HG03039 (cell line): Measurements from ENCODE around the gene ADAM22.

ENCODE experiments used
- ATAC-seq: cut with Tn5 transposase; IDR thresholded peaks from one replicate; pipeline ENCODE4 v1.9.1; 2021; ENCODE audit warnings: mild to moderate bottlenecking, moderate library complexity; ENCODE audit not compliant: unreplicated experiment

The ADAM22 gene

GRCh38 chr7:88208521-88208920 is 274.5 kb downstream of the ADAM22 start:
- no peak for ATAC-seq

- no peak for ATAC-seq
These were observed 278.9 kb downstream of the ADAM22 start for GRCh38 chr7:88212918-88213317.

- ATAC-seq = no peak
These were observed 280.4 kb downstream of the ADAM22 start for GRCh38 chr7:88214456-88214855.

- no peak for ATAC-seq
These were observed 281.2 kb downstream of the ADAM22 start for GRCh38 chr7:88215295-88215694.

GRCh38 chr7:88216276-88216675 is 282.2 kb downstream of the ADAM22 start:
- ATAC-seq = no peak

DNA sequence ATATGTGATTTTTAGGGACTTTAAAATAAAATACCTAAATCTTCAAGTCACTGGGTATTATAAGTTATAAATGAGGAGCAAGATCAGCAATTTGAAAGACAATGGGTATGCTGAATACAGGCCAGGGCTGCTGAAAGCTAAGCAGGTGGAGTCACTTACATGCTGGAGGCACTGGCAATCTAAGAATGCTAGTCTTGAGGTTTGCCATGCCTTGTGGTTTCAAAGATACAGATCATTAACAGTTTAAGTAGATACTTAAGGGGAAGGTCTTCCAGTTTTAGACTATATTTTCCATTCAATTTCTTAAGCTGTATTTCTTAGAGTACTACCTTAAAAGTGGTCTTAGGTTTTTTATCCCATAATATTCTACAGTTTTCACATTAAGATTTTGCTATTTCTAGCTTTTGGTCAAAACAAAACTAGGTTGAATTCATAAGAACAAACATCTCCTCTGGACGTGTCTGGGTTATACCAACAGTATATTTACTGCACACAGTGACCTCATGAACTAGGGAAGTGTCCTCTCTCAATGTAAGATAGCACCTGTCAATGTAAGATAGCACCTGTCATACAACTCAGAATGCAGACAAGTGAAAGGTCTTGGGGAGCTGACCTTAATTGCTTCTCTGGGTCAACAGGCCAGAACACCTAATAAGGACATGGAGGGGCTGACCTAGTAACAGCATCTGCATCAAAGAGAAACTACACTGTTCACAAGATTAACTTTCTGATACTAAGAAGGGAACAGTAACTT is 283.8 kb downstream of the ADAM22 start:
- ATAC-seq = peak; percentile 68

- ATAC-seq = no peak
These were observed 284.3 kb downstream of the ADAM22 start for GRCh38 chr7:88218429-88218745.

DNA sequence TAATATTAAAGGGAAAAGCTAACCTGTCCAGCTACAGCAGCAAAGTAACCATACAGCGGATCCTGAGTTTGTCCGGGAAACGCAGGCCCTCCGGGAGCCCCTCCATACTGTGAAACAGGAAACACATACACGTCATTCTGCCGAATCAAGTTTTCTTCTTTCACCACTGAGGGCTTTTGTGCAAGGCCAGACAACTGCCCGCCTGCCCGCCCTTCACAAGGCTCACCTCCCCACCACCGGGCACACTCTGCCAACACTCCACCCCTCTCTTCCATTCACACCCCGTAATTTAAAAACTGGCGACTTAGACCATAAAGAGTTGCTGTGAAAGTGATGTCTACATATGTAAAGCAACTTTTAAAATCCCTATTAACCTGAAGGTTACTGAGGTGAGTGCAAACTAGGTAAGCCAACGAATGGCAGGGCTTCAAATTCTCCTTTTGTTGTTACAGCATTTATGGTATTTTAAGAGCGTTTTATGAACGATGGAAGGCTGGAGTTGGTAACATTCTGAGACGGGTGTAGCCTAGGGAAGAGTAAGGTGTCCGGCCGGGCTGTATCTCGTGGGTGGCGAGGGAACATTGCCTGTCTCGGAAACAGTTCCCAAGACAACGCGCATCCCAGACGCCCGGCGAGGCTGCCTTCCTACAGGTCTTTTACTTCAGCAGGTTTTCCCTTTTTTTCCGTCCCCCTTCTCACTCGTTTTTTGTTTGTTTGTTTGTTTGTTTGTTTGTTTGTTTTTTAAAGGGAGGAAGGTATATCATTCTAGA is 285.0 kb downstream of the ADAM22 start:
- peak; percentile 15 for ATAC-seq

GRCh38 chr7:88219781-88220747 is 286.0 kb downstream of the ADAM22 start, which contains the start of gene SRI:
TSS of gene SRI (minus strand) at chr7:88220038. CDS start at chr7:88220026, 12 bp downstream.
- peak; percentile 76 for ATAC-seq

DNA sequence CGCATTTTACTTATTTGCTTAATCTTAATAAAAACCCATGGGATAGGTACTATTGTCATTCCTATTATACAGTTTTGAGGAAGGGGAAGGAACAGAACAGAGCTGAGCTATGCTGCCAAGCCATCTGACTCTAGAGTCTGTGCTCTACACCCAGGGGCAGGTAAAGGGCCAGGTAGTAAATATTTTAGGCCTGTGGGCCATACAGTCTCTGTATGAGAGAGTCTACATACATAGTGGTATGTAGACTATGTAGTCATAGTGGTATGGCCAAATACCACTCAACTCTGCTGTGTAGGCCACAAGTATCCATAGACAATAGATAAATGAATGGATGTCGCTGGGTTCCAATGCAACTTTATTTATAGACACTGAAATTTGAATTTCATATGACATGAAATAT is 289.2 kb downstream of the ADAM22 start:
- ATAC-seq = no peak

GRCh38 chr7:88224601-88225275 is 290.7 kb downstream of the ADAM22 start:
- no peak for ATAC-seq

- no peak for ATAC-seq
These were observed 292.1 kb downstream of the ADAM22 start for GRCh38 chr7:88226201-88226600.

GRCh38 chr7:88226886-88227516 is 292.9 kb downstream of the ADAM22 start:
- no peak for ATAC-seq

DNA sequence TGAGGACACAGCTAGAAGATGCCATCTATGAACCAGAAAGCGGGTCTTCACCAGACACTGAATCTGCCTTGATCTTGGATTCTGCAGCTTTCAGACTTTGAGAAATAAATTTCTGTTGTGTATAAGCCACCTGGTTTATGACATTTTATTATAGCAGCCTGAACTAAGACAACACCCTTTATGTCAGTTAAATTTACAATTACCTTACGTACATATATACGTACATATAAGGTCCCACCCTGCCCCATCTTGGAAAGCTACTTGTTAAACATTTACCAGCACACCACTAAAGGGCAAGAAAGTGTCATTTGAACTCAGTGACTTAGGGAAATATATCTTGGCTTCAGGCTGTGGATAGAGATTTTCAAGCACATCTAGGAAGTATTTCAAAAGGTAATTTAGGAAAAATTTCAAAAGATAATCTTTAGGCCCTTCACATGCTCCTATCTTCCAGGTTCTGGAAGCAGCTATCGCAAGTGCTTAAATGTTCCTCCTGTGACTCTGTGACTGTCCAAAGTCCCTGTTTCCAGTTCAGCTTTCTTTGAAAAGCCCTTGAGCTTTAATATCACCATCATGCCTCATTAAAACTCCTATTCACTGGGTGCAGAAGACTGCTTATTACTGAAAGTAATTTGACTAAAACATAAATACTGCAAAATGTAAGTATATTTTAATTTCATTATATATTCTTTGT is 295.4 kb downstream of the ADAM22 start:
- no peak for ATAC-seq

DNA sequence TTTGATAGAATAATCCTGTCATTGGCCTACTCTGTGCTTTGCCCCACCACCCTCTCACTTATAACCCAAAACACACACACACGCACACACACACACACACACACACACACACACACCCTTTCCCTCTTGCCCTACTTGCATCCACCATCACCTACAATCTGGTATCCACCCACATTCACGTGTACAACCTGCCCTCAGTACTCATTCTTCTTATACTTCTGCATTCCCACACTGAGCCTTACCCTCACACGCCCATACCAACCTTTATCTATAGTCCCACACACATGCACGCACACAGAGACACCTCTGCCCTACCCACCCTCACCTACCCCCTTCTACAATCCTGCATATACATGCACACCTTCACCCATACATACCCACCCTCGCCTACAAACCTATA is 296.6 kb downstream of the ADAM22 start:
- ATAC-seq = no peak

DNA sequence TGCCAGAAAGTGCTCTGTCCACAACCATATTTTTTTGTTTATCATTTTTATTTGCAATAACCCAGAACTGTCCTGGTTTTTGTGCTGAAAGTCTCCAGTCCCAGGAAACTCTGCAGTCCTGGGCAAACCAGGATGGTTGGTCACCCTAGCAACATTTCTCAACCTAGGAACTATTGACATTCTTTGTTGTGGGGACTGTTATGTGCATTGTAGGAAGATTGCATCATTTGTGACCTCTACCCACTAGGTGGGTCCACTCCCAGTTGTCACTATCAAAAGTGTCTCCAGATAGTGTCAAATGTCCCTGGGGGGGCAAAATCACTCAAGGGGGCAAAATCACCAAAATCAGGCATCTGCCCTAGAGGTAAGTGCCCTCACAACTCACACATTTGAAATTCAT is 299.8 kb downstream of the ADAM22 start:
- ATAC-seq = no peak

- no peak for ATAC-seq
These were observed 305.8 kb downstream of the ADAM22 start for GRCh38 chr7:88239852-88240251.

GRCh38 chr7:88243345-88243909 is 309.4 kb downstream of the ADAM22 start:
- no peak for ATAC-seq

DNA sequence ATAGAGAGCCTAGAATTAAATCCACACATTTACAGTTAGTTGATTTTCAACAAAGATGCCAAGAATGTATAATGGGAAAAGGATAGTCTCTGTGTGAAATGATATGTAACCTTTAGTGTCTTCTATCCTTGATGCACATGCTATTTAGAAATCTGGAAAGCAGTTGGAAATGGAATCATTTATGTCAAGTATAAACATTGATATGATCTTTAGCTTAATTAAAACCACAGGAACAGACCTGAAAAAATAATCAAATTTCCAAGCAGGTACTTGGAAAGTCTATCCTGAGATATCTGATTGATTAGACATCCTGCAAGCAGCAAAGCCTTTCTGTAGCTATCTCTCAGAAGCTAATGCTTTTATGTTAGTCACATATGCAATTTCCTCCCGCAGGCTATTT is 310.2 kb downstream of the ADAM22 start:
- ATAC-seq = no peak
